Mesenteric fat pad (tissue), 1 donor: ENCODE data around the gene MGST1. TPM values are rescaled to one million over a fixed set of nuclear protein-coding genes. Genes with fewer than 3 reads are reported as not detected.

Experiments used
- total RNA-seq: library from RNA; stranded (reverse); fragmentation: NEBNext Ultra II Directional; extraction: Animal tissue kit (Norgen Biotek cat#: 25700); gene quantifications from one replicate; pipeline ENCODE4 v1.2.1, GENCODE V29; 2021
- donor health status: DM: yes; HTN: yes; CAD: no.

Gene MGST1
- total RNA-seq, 1 donor from 2014 or later: 1,962 TPM

Other genes starting within 250 kb of the MGST1 start
- 0.10 TPM for gene SLC15A5, start 70.0 kb upstream of the MGST1 start, total RNA-seq